Neutrophil (primary cell): ENCODE data around the gene ARAP3.

Experiments used
- H3K27ac ChIP-seq: fragments of 200-600 bp; sonication (generic); 2 replicates; pipeline ENCODE4 v1.5.1; 2016; ENCODE audit warnings: mild to moderate bottlenecking, moderate library complexity
- H3K27me3 ChIP-seq: fragments of 200-600 bp; sonication (generic); 2 replicates; pipeline ENCODE4 v1.6.0; 2016; ENCODE audit warnings: mild to moderate bottlenecking
- H3K36me3 ChIP-seq: fragments of 200-600 bp; sonication (generic); 2 replicates; pipeline ENCODE4 v1.5.1; 2017
- H3K4me1 ChIP-seq, 2 experiments: fragments of 200-600 bp in 1 of 2; sonication (generic) in 1 of 2; 1 replicate in 1 of 2; 2 replicates in 1 of 2; pipeline versions ENCODE4 v1.5.1 to v1.6.1; 2013 to 2016; ENCODE audit warnings: low read depth in 1 of 2, low read length in 1 of 2, mild to moderate bottlenecking in 1 of 2, moderate library complexity in 1 of 2; ENCODE audit not compliant: control insufficient read depth in 1 of 2, insufficient read depth in 1 of 2
- H3K4me3 ChIP-seq, 2 experiments: fragments of 200-600 bp in 1 of 2; sonication (generic) in 1 of 2; 1 replicate in 1 of 2; 2 replicates in 1 of 2; pipeline ENCODE4 v1.5.1; 2013 to 2016; ENCODE audit warnings: low read depth in 1 of 2, low read length in 1 of 2, mild to moderate bottlenecking in 1 of 2, moderate library complexity in 1 of 2
- H3K9me3 ChIP-seq: fragments of 200-600 bp; sonication (generic); 2 replicates; pipeline ENCODE4 v1.5.1; 2016
- TF ChIP-seq, protein P1 (sequence below): fragments of 200-600 bp; sonication (generic); IDR thresholded peaks from 2 replicates; pipeline ENCODE4 v1.5.1; 2016; ENCODE audit warnings: antibody characterized with exemption

The ARAP3 gene

DNA sequence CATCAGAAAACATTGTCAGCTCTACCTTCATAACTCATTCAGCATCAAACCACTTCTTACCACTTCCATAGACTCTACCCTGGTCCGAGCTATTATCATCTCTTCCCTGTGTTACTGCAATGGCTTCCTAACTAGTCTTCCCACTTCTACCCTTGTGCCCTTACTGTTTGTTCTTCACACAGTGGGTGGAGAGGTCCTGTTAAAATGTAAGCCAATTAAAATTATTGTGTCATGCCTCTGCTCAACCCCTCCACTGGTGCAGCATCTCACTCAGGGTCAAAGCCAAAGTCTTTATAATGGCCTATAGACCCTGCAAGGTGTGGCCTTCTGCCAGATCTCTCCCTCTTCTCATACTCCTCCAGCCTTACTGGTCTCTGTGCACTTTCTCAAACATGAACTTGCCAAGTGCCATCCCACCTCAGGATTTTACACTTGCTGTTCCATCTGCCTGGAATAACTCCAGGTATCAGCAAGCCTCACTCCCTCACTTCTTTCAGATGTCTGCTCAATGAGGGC lies 22.8 kb upstream of the ARAP3 start:
- Histone ChIP-seq H3K4me1 (peaks cover 8 to 15% of the 10 kb centered on the region in 2 experiments), H3K9me3 (no peaks in the 10 kb centered on the region), H3K36me3 (no peaks in the 10 kb centered on the region), H3K27ac (no peak overlapping the region), H3K4me3 (no peak overlapping the region), H3K27me3 (peaks cover 100% of the 10 kb centered on the region)
- TF ChIP-seq, protein P1, sequence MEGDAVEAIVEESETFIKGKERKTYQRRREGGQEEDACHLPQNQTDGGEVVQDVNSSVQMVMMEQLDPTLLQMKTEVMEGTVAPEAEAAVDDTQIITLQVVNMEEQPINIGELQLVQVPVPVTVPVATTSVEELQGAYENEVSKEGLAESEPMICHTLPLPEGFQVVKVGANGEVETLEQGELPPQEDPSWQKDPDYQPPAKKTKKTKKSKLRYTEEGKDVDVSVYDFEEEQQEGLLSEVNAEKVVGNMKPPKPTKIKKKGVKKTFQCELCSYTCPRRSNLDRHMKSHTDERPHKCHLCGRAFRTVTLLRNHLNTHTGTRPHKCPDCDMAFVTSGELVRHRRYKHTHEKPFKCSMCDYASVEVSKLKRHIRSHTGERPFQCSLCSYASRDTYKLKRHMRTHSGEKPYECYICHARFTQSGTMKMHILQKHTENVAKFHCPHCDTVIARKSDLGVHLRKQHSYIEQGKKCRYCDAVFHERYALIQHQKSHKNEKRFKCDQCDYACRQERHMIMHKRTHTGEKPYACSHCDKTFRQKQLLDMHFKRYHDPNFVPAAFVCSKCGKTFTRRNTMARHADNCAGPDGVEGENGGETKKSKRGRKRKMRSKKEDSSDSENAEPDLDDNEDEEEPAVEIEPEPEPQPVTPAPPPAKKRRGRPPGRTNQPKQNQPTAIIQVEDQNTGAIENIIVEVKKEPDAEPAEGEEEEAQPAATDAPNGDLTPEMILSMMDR = no peak

DNA sequence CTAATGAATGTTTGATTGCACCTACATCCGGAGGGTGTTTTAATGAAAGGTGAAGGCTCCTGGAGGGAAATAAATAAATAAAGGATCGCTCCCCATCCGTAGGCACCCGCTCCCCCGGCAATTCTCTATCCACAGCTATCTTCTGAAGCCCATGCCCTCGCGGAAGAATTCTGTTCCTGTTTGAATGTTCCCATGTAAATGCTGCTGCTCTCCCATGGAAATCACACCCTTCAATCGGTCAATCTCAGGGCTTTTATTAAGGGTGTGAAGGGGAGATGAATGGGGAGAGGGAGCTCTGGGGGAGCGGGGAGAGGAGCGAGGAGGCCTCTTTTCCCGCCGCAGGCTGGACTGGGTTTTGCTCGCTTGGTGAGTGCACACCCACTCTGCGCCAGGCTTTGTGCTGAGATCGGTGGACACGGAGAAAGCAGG lies 21.1 kb upstream of the ARAP3 start:
- TF ChIP-seq, protein P1 = no peak
- no peaks in the 10 kb centered on the region for H3K36me3 ChIP-seq
- no peaks in the 10 kb centered on the region for H3K9me3 ChIP-seq
- peaks cover 8 to 15% of the 10 kb centered on the region in 2 experiments for H3K4me1 ChIP-seq
- no peak overlapping the region for H3K27ac ChIP-seq
- peaks cover 100% of the 10 kb centered on the region for H3K27me3 ChIP-seq
- peak overlapping the region; percentile 38 to 62 for H3K4me3 ChIP-seq

DNA sequence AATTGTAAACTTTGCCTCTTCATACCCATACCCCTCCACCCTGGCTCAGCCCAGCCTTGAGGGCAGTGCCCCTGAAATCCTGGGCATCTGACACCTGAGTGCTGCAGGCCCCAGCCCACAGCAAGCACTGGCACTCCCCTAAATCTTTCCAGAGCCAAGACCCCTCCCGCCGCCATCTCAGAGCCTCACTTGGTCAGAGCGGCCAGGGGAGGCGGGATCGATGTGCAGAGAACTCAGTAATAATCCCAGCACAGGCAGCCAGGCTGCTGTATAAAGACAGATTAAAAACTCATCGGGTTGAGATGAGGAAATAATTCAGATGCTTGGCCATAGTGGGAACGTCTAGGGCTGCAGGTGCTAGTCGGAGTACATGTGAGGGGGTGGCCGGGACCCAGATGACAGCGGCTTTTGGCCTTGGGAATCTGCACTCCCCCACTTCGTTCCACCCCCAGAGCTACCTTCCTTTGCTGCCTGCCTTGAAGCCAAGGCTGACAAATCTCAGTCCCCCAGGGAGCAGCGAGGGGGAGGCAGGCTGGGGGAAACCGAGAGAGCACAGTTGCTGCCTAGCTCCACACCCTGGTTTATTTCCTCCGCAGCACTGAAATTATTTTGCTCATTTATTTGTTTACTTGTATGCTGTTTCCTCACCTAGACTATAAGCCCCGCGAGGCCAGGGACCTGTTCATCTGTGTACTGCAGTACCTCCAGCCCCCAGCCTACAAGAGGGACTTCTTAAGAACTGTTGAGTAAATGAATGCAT lies 19.5 kb upstream of the ARAP3 start:
- Histone ChIP-seq H3K27me3 (peaks cover 100% of the 10 kb centered on the region), H3K27ac (no peak overlapping the region), H3K4me1 (peaks cover 8 to 15% of the 10 kb centered on the region in 2 experiments), H3K4me3 (peak overlapping the region in 1 of 2 experiments; percentile 62), H3K36me3 (no peaks in the 10 kb centered on the region), H3K9me3 (no peaks in the 10 kb centered on the region)
- TF ChIP-seq, protein P1 = no peak

DNA sequence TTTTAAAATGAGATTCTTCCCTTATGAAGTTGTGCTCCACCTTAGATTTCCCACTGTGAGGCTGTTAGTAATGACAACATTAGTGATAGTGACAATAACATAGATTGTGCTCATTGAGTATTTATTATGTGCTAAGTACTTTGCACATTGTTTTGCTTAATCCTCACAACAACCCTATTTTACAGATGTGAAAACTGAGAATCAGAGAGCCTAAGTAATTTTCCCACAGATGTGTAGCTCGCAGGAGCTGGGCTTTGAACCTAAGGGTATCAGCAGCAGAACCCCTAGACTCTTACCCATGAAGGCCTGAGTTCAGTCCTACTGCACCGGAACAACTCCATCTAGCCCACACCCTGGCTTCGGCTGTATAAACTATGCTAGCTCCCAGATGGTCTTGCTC lies 15.6 kb upstream of the ARAP3 start:
- H3K27me3 ChIP-seq = peaks cover 78% of the 10 kb centered on the region
- TF ChIP-seq, protein P1 = no peak
- H3K4me3 ChIP-seq = no peak overlapping the region
- H3K4me1 ChIP-seq = peaks cover 4 to 9% of the 10 kb centered on the region in 2 experiments
- no peak overlapping the region for H3K27ac ChIP-seq
- no peaks in the 10 kb centered on the region for H3K36me3 ChIP-seq
- H3K9me3 ChIP-seq = no peaks in the 10 kb centered on the region

DNA sequence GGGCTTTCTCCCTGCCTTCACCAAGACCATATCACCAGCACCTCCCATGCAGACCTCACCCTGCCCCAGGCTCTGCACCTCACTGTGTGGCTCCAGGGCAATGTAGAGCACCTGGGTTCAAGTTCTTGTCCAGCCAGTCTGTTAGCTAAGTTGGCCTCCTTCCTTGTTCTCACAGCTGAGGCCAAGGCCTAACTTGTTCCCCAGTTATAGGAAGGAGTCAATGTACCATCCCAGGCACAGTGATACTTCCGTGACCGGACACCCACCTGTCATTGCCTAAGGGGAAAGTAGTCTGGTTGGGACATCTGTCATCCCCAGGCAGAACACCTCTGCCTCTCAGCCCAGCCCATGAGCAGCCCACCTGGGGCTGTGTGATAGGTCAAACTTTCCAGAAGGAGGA lies 14.4 kb upstream of the ARAP3 start:
- Histone ChIP-seq H3K36me3 (no peaks in the 10 kb centered on the region), H3K27ac (no peak overlapping the region), H3K27me3 (peaks cover 67% of the 10 kb centered on the region), H3K4me3 (no peak overlapping the region), H3K9me3 (no peaks in the 10 kb centered on the region), H3K4me1 (peaks cover 10 to 11% of the 10 kb centered on the region in 2 experiments)
- TF ChIP-seq, protein P1 = no peak
